Measurements from ENCODE around the gene EME1.
A peak's percentile ranks its signal among the peaks of the same experiment; 100 is the strongest.
"Not testable (repeated sequence)": the region's sequence is repeated elsewhere in the genome, so short reads cannot be mapped to it uniquely, and the experiment has no call there.

EME1 gene

DNA sequence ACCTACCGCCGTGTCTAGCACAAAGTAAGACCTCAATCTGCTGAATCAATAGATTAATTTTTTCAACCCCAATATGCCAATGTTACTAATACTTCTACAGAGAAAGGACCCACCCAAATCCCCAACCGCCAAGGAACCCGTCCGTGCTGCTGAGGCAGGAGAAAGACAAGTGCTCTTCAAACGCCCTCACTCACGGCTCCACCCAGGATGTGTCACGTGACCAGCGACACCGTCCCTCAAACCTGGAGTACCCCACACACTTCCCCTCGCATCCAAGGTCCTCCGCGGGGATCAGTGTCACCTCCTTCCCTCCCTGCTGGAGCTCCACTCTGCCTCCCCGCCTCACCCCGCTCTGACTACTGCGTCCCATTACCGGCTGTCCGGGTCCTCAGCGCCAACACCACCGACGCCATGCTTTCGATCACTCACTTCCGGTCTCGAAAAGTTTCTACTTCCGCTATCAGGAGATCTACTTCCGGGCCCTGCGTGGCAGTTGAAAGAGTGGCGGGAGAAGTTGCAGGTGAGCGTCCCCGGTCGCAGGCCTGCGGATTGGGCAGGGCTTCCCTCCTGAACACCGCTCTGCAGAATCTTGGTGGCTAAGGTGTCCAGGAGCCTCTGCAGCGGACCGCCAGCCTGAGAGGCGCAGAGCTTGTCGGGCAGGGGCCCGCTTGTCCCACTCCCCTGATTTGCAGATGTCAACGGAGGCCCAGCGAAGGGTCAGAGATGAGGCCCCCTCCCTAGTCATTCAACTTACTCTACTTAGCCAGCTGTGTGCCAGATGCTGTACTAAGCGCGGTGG, at the start of gene EME1, which contains the start of gene MRPL27:
Gene EME1 (plus strand): TSS at position 472 of the 799 bp plus-strand sequence. CDS start 1,980 bp downstream, outside the sequence.
Gene MRPL27 (minus strand): TSS at position 427 of the 799 bp plus-strand sequence. CDS start 14 bp downstream, at position 413.
- peak; percentile 82 to 86 for DNase-seq

DNA sequence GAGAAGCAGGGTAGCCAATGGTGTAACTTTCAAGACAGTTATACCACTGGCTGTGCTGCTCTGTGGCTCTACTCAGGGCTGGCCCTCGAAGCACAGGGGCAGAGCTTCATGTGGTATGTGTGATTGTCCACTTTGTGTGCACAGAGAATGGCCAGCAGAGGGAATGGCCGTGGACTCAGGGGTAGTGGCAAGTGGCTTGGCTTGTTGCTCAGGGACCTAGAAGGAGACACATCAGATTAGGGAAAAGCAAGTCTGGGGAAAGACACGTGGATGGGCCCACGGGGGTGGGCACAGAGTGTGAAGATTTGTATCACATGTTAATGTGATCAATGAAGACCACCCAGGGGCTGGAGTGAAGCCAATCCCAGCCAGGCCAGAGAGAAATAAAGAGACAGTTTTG, 47.1 kb upstream of the EME1 start:
- no peak for DNase-seq

- no peak for DNase-seq
These were observed 46.1 kb upstream of the EME1 start for GRCh38 chr17:50326831-50327364.

- DNase-seq = no peak
These were observed 44.4 kb upstream of the EME1 start for GRCh38 chr17:50328363-50329325.

GRCh38 chr17:50329716-50330115, 43.3 kb upstream of the EME1 start:
- DNase-seq = no peak

- no peak for DNase-seq
These were observed 42.8 kb upstream of the EME1 start for GRCh38 chr17:50330151-50330775.

DNA sequence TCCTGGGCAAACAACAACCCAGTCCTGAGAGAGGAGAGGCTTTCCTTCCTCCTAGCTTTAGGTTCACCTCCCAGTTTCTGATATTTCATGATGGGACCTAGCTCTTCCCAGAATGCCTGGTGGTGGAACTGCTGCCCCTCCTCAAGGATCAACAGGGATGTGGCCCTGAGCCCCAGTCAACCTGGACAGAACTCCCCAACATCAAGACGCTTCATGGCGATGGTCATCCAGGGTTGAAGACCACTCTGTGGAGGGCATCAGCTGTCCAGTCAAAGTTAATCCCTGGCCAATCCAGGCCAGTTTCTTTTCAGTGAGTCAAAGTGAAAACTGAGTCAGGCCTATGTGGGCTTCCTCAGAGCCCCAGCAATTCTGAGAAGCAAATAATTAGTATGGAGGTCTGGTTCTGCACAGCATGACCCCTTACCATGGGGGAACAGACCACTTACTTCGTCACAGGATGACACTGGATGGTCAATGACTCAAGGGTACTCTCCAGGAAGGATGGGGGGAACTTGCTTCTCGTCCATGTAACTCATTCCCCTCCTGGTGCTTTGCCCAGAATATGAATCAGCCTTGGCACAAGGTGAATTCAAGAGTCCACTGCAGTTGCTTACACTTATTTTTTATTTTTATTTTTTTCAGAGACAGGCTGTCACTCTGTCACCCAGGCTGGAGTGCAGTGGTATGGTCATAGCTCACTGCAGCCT, 41.8 kb upstream of the EME1 start:
- no peak for DNase-seq

DNA sequence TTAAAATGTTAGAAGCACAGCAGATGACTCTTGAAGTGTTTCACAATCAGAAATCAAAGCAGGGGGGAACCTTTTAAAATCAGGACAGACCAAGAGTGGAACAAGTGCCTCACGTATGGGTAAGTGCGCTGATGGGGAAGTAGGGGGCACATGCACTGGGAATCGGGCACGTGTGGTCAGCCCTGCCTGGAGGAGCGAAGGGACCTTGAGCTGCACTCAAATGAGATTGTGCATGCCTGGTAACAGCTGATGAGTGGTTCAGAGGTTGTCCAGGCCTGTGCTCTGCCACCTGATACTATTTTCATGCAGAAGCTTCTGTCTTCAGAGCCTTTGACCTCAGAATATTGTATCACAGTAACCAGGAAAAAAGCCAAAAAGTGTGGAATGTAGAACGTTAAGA, 40.8 kb upstream of the EME1 start:
- DNase-seq = no peak

DNA sequence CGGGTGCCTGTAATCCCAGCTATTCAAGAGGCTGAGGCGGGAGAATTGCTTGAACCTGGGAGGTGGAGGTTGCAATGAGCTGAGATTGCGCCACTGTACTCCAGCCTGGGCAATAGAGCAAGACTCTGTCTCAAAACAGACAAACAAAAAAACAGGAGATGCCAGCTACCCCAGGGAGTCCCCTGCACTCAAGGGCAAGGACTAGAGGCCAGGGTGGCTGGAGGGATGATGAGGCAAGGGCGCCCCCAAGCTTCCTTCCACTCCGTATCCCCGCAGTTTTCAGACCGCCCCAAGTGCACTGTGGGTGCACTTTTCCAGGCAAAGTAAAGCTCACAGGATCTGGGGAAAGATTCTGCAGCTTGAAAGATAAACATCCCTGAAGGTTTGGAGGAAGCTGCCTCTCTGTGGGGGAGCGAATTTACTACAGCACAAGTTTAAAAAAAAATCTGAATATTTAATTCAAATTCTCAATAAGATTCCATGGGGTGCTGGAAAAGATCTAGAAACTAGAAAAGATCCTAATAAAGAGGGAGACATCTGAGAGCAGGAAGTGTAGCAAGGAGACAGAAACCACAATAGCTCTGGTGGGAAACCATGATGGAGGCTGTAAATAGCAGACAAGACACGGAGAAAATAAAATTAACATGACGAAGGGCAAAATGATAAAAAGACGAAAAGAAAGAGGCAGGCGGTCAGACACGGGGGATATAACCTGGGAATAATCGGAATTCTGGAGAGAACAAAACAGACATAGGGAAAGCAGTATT, 39.6 kb upstream of the EME1 start:
- DNase-seq = not testable (repeated sequence)

DNA sequence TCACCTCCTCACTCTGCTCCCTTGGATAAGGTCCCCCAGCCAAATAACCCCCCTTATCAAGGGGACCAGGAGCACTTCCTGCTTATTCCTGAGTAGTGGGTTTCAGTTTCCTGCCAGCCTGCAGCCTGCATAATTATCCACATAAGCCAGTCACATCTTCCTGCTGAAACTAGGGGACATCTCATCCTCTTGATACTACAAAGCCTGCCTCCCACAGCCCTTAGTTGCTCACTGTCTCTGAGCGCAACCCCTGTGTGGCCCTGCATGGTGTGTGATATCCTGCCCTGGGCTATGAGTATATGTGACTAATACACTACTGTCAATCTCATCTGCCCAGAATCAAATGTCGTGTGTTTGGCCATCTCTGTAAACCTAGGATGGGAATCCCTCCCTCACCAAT, 35.1 kb upstream of the EME1 start:
- DNase-seq = no peak

DNA sequence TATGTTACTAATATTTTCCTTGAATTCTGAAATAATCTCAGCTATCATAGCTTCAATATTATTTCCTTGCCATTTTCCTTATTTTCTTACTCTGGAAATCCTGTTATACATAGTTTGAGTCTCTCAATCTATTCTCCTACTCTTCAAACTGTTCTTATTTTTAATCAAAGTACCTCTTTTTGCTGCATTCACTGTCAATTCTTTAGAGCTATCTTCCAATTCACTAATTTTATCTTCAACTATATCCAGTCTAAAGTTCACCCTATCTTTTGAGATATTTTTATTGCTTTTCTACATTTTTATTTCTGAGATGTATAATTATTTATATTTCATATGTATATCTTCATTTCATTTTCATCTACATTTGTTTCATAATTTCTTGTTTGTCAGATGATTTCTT, 34.4 kb upstream of the EME1 start:
- no peak for DNase-seq

GRCh38 chr17:50339381-50339780, 33.6 kb upstream of the EME1 start:
- DNase-seq = no peak

GRCh38 chr17:50344731-50345365, 28.2 kb upstream of the EME1 start:
- DNase-seq = no peak

GRCh38 chr17:50345432-50346312, 27.4 kb upstream of the EME1 start, which contains the start of gene XYLT2:
XYLT2 (plus strand) TSS chr17:50346126; CDS start chr17:50346141, 15 bp downstream.
- DNase-seq = peak; percentile 24 to 83

- DNase-seq = no peak
These were observed 26.5 kb upstream of the EME1 start for GRCh38 chr17:50346313-50347116.

DNA sequence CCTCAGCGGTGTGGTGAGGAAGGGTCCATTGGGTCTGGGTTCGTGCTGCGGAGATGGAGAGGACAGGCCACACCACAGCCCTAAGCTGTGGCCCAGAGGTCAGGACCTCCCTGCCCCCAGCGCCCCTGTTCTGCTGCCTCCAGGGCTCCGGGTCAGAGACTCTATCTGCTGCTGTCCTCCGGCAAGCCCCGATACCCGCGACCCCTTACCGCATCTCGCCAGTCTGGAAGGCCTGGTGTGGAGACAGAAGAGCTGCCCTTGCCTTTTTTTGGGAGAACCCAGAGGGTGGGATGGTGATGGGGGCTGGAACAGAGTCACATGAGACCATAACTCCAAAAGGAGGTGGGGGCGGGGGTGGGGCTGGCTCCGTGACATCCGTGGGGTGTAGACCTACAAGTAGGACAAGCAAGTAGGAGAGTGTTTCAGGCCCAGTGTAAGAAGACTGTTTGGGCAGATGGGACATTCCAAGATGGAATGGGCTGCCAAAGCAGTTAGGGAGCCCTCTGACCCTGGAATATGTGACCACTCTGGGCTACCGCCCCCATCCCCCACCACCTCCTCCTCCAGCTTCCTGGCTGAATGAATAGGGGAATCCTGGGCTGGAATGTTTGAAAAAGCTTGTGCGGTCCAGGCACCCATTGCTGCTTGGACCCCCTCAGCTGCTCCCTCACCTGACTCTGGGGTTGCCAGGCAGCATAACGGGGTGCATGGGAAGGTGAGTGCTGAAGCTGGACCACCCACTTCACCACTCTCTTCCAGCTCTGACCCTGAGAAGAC, 25.7 kb upstream of the EME1 start:
- no peak for DNase-seq

DNA sequence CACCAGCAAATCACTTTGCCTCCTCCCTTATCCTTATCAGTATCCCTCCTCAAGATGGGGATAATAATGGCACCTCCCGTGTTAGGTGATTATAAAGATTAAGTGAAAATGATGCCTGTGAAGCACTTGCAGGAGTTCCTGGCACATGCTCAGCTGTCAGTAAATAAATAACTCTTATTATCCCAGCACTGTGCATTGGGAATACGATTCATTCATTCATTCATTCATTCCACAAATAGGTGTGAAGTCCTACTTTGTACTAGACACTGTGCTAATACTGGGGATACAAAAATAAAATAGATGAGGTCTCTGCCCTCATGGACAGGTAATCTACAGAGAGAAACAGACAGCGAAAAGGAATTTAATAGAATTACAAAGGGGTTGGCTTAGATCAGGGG, 25.1 kb upstream of the EME1 start:
- DNase-seq = no peak
